SK-N-DZ (cell line): Measurements from ENCODE around the gene NBPF6.
A peak's percentile ranks its signal among the peaks of the same experiment; 100 is the strongest.
"Not testable (repeated sequence)": the region's sequence is repeated elsewhere in the genome, so short reads cannot be mapped to it uniquely, and the experiment has no call there.

Experiments
- DNase-seq: peaks from one replicate; pipeline ENCODE4 v3.0.0-alpha.2; 2015; ENCODE audit warnings: low spot score

Gene NBPF6

GRCh38 chr1:108502138-108502537 lies 52.0 kb downstream of the NBPF6 start:
- no peak for DNase-seq

GRCh38 chr1:108502624-108503023 lies 52.5 kb downstream of the NBPF6 start:
- DNase-seq, result no peak

- DNase-seq, result no peak
These were observed 53.1 kb downstream of the NBPF6 start for GRCh38 chr1:108503062-108503733.

GRCh38 chr1:108504447-108504846 lies 54.3 kb downstream of the NBPF6 start:
- DNase-seq, result no peak

- no peak for DNase-seq
These were observed 55.6 kb downstream of the NBPF6 start for GRCh38 chr1:108505763-108506070.

GRCh38 chr1:108511764-108512163 lies 61.6 kb downstream of the NBPF6 start:
- no peak for DNase-seq

GRCh38 chr1:108512239-108513043 lies 62.3 kb downstream of the NBPF6 start:
- DNase-seq, result peak; percentile 22

- no peak for DNase-seq
These were observed 62.9 kb downstream of the NBPF6 start for GRCh38 chr1:108513044-108513415.

- not testable (repeated sequence) for DNase-seq
These were observed 63.8 kb downstream of the NBPF6 start for GRCh38 chr1:108513914-108514313.

GRCh38 chr1:108517301-108517897 lies 67.3 kb downstream of the NBPF6 start:
- DNase-seq, result not testable (repeated sequence)
